D721Med (cell line): ENCODE measurements around the gene GJB3.

Source experiments
- DNase-seq: peaks from one replicate; pipeline ENCODE4 v3.0.0; 2011; ENCODE audit warnings: low spot score; ENCODE audit not compliant: insufficient read length
- FAIRE-seq: peaks from 2 replicates; lab custom pipeline; 2011; peaks lifted over from hg19 to GRCh38; lab: Jason Lieb, UNC
- CTCF ChIP-seq: IDR thresholded peaks from 2 replicates; pipeline ENCODE4 v1.5.1; 2012; ENCODE audit warnings: mild to moderate bottlenecking, control low read depth; ENCODE audit not compliant: insufficient read depth; ENCODE audit errors: missing control alignments

The GJB3 gene

GRCh38 chr1:34779526-34779925 lies 1.5 kb upstream of the GJB3 start:
- FAIRE-seq (no peak), DNase-seq (no peak)
- no peak for TF ChIP-seq CTCF

- no peak for DNase-seq
- no peak for TF ChIP-seq CTCF
- FAIRE-seq: no peak
Observed at GRCh38 chr1:34779962-34780361, 1.1 kb upstream of the GJB3 start.

GRCh38 chr1:34780528-34780927 lies 486 bp upstream of the GJB3 start:
- FAIRE-seq (no peak), DNase-seq (no peak)
- no peak for TF ChIP-seq CTCF

- DNase-seq: no peak
- FAIRE-seq: no peak
- no peak for TF ChIP-seq CTCF
Observed at GRCh38 chr1:34781844-34782391, 904 bp downstream of the GJB3 start.

- no peak for DNase-seq
- no peak for FAIRE-seq
- no peak for TF ChIP-seq CTCF
Observed at GRCh38 chr1:34784751-34785221, 3.8 kb downstream of the GJB3 start.

- TF ChIP-seq CTCF: no peak
- FAIRE-seq: no peak
- no peak for DNase-seq
Observed at GRCh38 chr1:34785231-34785874, 4.3 kb downstream of the GJB3 start.

- TF ChIP-seq CTCF: no peak
- DNase-seq: no peak
- FAIRE-seq: no peak
Observed at GRCh38 chr1:34785875-34786470, 5.0 kb downstream of the GJB3 start.
